Loucy (cell line): ENCODE data around the gene ADCY2.

Source experiments
- EZH2phosphoT487 ChIP-seq: fragments of 200-600 bp; IDR thresholded peaks from 2 replicates; pipeline ENCODE4 v1.6.1; 2018; ENCODE audit warnings: antibody characterized with exemption, mild to moderate bottlenecking, moderate library complexity, borderline replicate concordance
- TF ChIP-seq, protein P1 (sequence below): fragments of 200-600 bp; sonication (generic); conservative IDR thresholded peaks from 2 replicates; pipeline ENCODE4 v1.5.1; 2014; ENCODE audit warnings: mild to moderate bottlenecking, antibody characterized with exemption, low read length

DNA sequence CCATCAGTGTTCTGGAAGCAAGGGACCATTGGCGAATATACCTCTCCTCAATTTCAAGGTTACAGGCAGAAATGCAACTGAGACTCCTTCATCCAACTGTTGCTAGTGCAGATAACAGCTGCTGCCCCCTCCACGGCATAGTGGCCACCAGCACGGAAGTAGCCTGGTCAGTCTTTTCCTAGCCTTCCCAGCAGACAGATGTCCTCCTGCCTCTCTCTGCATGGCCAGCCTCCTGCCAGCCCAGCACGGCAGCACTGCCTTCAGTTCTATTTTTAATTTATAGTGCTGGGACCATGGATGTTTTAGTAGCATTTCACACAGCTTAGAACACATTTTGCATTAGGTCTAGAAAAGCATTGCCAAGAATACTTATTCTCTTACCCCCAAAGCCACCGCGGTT, 266.4 kb downstream of the ADCY2 start:
- TF ChIP-seq, protein P1, sequence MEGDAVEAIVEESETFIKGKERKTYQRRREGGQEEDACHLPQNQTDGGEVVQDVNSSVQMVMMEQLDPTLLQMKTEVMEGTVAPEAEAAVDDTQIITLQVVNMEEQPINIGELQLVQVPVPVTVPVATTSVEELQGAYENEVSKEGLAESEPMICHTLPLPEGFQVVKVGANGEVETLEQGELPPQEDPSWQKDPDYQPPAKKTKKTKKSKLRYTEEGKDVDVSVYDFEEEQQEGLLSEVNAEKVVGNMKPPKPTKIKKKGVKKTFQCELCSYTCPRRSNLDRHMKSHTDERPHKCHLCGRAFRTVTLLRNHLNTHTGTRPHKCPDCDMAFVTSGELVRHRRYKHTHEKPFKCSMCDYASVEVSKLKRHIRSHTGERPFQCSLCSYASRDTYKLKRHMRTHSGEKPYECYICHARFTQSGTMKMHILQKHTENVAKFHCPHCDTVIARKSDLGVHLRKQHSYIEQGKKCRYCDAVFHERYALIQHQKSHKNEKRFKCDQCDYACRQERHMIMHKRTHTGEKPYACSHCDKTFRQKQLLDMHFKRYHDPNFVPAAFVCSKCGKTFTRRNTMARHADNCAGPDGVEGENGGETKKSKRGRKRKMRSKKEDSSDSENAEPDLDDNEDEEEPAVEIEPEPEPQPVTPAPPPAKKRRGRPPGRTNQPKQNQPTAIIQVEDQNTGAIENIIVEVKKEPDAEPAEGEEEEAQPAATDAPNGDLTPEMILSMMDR, result no peak
- no peak for TF ChIP-seq EZH2phosphoT487
